GM23338 (cell line): ENCODE measurements around the gene LRMDA. TPM values are rescaled to one million over a fixed set of nuclear protein-coding genes. Genes with fewer than 3 reads are reported as not detected.

Experiments used
- ATAC-seq: fragments of 200-7000 bp; cut with Tn5 transposase; 3 replicates; pipeline ENCODE4 v1.9.1; 2020
- DNase-seq: peaks from one replicate; pipeline ENCODE4 v3.0.0-alpha.2; 2015; ENCODE audit warnings: low spot score
- H2AFZ ChIP-seq: fragments of 200-600 bp; sonication (generic); 2 replicates; pipeline ENCODE4 v1.8.0; 2016; ENCODE audit warnings: antibody characterized with exemption, mild to moderate bottlenecking, moderate library complexity
- H3F3A ChIP-seq: fragments of 200-600 bp; sonication (generic); replicated peaks from 2 replicates; pipeline ENCODE4 v1.8.0; 2017; ENCODE audit warnings: antibody characterized with exemption, mixed run types, low read depth
- H3K27ac ChIP-seq: fragments of 200-600 bp; sonication (generic); 2 replicates; pipeline ENCODE4 v1.6.1; 2016; ENCODE audit warnings: low read depth
- H3K27me3 ChIP-seq: fragments of 200-600 bp; sonication (generic); 2 replicates; pipeline ENCODE4 v1.8.0; 2016; ENCODE audit warnings: mild to moderate bottlenecking, mixed run types, moderate library complexity; ENCODE audit not compliant: insufficient read depth
- H3K36me3 ChIP-seq: fragments of 200-600 bp; sonication (generic); 2 replicates; pipeline ENCODE4 v1.8.0; 2016; ENCODE audit warnings: mild to moderate bottlenecking; ENCODE audit not compliant: insufficient read depth
- H3K4me1 ChIP-seq: fragments of 200-600 bp; sonication (generic); 2 replicates; pipeline ENCODE4 v1.8.0; 2016; ENCODE audit warnings: mild to moderate bottlenecking, moderate library complexity; ENCODE audit not compliant: insufficient read depth
- H3K4me2 ChIP-seq: fragments of 200-600 bp; sonication (generic); 2 replicates; pipeline ENCODE4 v1.7.1; 2017; ENCODE audit warnings: mixed run types
- H3K4me3 ChIP-seq: fragments of 200-600 bp; sonication (generic); 2 replicates; pipeline ENCODE4 v1.6.1; 2016; ENCODE audit warnings: mixed run types
- H3K79me2 ChIP-seq: fragments of 200-600 bp; sonication (generic); replicated peaks from 2 replicates; pipeline ENCODE4 v1.8.0; 2017; ENCODE audit warnings: mild to moderate bottlenecking; ENCODE audit not compliant: insufficient read depth
- H3K9me2 ChIP-seq: fragments of 200-600 bp; sonication (generic); 2 replicates; pipeline ENCODE4 v1.8.0; 2017; ENCODE audit not compliant: insufficient read depth
- H4K20me1 ChIP-seq: fragments of 200-600 bp; sonication (generic); replicated peaks from 2 replicates; pipeline ENCODE4 v1.8.0; 2017; ENCODE audit warnings: mild to moderate bottlenecking; ENCODE audit not compliant: insufficient read depth
- H3K27ac Mint-ChIP-seq: 2 replicates; pipeline ENCODE4 v1.8.0; 2020; ENCODE audit warnings: inconsistent platforms, mild to moderate bottlenecking, moderate library complexity, mixed read lengths
- H3K27me3 Mint-ChIP-seq: 3 replicates; pipeline ENCODE4 v1.8.0; 2022; ENCODE audit warnings: low read depth, mild to moderate bottlenecking, moderate library complexity, mixed read lengths, inconsistent platforms; ENCODE audit not compliant: insufficient read depth, poor library complexity
- H3K36me3 Mint-ChIP-seq: 3 replicates; pipeline ENCODE4 v1.8.0; 2021; ENCODE audit warnings: low read depth, mild to moderate bottlenecking, inconsistent platforms, moderate library complexity, mixed read lengths
- H3K4me1 Mint-ChIP-seq: 3 replicates; pipeline ENCODE4 v1.8.0; 2020; ENCODE audit warnings: mild to moderate bottlenecking, inconsistent platforms, mixed read lengths
- H3K4me3 Mint-ChIP-seq: 3 replicates; pipeline ENCODE4 v1.8.0; 2021; ENCODE audit warnings: moderate library complexity, mild to moderate bottlenecking, inconsistent platforms, mixed read lengths
- H3K9me3 Mint-ChIP-seq: 3 replicates; pipeline ENCODE4 v1.8.0; 2020; ENCODE audit warnings: moderate library complexity, mild to moderate bottlenecking, inconsistent platforms, mixed read lengths
- CREB1 ChIP-seq: fragments of 250-450 bp; sonication (Bioruptor Pico); IDR thresholded peaks from 2 replicates; pipeline ENCODE4 v1.5.0; 2020; ENCODE audit warnings: low read depth, mild to moderate bottlenecking, moderate library complexity
- EZH2 ChIP-seq: fragments of 200-600 bp; sonication (generic); IDR thresholded peaks from one replicate; pipeline ENCODE4 v1.8.0; 2017; ENCODE audit warnings: antibody characterized with exemption, mild to moderate bottlenecking, low read depth; ENCODE audit not compliant: unreplicated experiment
- POLR2AphosphoS5 ChIP-seq: IDR thresholded peaks from 2 replicates; pipeline ENCODE4 v1.6.1; 2016; ENCODE audit warnings: antibody characterized with exemption, low read depth
- polyA plus RNA-seq: library from polyadenylated mRNA; unstranded; fragments of >200 nt; fragmentation: Nextera tagmentation; extraction: Ambion mirVana; gene quantifications from 2 replicates; pipeline ENCODE4 v1.2.1, GENCODE V29; 2016
- total RNA-seq: library from RNA; depleted of rRNA; stranded (reverse); fragments of >200 nt; shearing (Covaris generic); gene quantifications from 2 replicates; pipeline ENCODE4 v1.2.3, GENCODE V29; 2014
- TF ChIP-seq, protein P1 (sequence below): IDR thresholded peaks from one replicate; pipeline ENCODE4 v1.6.1; 2018; ENCODE audit warnings: antibody characterized with exemption; ENCODE audit not compliant: unreplicated experiment
- TF ChIP-seq, protein P2 (sequence below), 2 experiments: fragments of 200-600 bp in 1 of 2; sonication (generic) in 1 of 2; conservative IDR thresholded peaks; 2 replicates each; pipeline versions ENCODE4 v1.5.1 to v1.6.1; 2016 to 2017; ENCODE audit warnings: antibody characterized with exemption in 2 of 2, low read depth in 2 of 2, mild to moderate bottlenecking in 2 of 2, moderate library complexity in 1 of 2
- TF ChIP-seq, protein P3 (sequence below): fragments of 250-450 bp; sonication (Bioruptor Pico); IDR thresholded peaks from 2 replicates; pipeline ENCODE4 v1.5.0; 2020; ENCODE audit warnings: mild to moderate bottlenecking, moderate library complexity

The LRMDA gene
- total and polyA plus RNA-seq, 2 experiments from 2014 or later: 0.90 to 1.8 TPM

DNA sequence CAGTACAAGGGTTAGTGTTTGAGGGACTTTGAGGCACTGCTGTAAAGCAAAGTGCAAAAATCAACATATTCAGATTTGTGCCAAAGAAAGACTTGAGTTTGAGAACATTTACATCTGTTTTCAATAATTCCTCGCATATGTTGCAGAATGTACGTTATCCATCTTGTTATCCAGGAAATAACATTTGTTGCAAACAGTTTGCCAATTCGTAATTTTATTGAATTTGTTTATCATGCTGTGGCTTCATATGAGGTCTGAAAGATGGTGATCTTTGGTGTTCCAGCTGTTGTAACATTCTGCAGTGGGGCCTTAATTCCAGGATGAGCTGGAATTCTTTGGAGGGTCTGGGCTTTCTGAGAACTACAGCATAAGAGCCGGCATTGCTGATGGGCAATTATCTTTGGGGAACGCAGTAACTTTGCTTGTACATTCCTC lies 396.2 kb downstream of the LRMDA start:
- H3F3A ChIP-seq: no peaks in the 10 kb centered on the region
- no peaks in the 10 kb centered on the region for H3K27me3 Mint-ChIP-seq
- no peaks in the 10 kb centered on the region for H3K36me3 ChIP-seq
- H3K79me2 ChIP-seq: no peaks in the 10 kb centered on the region
- H3K27ac ChIP-seq: no peak overlapping the region
- peaks cover 6% of the 10 kb centered on the region; the same call in 1 of the 3 replicates for H3K9me3 Mint-ChIP-seq
- H3K4me1 Mint-ChIP-seq: no peaks in the 10 kb centered on the region
- DNase-seq (no peak), ATAC-seq (no peak)
- no peak for TF ChIP-seq EZH2
- TF ChIP-seq, protein P1, sequence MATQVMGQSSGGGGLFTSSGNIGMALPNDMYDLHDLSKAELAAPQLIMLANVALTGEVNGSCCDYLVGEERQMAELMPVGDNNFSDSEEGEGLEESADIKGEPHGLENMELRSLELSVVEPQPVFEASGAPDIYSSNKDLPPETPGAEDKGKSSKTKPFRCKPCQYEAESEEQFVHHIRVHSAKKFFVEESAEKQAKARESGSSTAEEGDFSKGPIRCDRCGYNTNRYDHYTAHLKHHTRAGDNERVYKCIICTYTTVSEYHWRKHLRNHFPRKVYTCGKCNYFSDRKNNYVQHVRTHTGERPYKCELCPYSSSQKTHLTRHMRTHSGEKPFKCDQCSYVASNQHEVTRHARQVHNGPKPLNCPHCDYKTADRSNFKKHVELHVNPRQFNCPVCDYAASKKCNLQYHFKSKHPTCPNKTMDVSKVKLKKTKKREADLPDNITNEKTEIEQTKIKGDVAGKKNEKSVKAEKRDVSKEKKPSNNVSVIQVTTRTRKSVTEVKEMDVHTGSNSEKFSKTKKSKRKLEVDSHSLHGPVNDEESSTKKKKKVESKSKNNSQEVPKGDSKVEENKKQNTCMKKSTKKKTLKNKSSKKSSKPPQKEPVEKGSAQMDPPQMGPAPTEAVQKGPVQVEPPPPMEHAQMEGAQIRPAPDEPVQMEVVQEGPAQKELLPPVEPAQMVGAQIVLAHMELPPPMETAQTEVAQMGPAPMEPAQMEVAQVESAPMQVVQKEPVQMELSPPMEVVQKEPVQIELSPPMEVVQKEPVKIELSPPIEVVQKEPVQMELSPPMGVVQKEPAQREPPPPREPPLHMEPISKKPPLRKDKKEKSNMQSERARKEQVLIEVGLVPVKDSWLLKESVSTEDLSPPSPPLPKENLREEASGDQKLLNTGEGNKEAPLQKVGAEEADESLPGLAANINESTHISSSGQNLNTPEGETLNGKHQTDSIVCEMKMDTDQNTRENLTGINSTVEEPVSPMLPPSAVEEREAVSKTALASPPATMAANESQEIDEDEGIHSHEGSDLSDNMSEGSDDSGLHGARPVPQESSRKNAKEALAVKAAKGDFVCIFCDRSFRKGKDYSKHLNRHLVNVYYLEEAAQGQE: no peak
- TF ChIP-seq POLR2AphosphoS5: no peak
- no peak for TF ChIP-seq CREB1
- TF ChIP-seq, protein P2, sequence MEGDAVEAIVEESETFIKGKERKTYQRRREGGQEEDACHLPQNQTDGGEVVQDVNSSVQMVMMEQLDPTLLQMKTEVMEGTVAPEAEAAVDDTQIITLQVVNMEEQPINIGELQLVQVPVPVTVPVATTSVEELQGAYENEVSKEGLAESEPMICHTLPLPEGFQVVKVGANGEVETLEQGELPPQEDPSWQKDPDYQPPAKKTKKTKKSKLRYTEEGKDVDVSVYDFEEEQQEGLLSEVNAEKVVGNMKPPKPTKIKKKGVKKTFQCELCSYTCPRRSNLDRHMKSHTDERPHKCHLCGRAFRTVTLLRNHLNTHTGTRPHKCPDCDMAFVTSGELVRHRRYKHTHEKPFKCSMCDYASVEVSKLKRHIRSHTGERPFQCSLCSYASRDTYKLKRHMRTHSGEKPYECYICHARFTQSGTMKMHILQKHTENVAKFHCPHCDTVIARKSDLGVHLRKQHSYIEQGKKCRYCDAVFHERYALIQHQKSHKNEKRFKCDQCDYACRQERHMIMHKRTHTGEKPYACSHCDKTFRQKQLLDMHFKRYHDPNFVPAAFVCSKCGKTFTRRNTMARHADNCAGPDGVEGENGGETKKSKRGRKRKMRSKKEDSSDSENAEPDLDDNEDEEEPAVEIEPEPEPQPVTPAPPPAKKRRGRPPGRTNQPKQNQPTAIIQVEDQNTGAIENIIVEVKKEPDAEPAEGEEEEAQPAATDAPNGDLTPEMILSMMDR (conservative IDR thresholded peaks at IDR 0.05; ENCODE audit: low read depth in 2 of 2): no peak
- TF ChIP-seq, protein P3, sequence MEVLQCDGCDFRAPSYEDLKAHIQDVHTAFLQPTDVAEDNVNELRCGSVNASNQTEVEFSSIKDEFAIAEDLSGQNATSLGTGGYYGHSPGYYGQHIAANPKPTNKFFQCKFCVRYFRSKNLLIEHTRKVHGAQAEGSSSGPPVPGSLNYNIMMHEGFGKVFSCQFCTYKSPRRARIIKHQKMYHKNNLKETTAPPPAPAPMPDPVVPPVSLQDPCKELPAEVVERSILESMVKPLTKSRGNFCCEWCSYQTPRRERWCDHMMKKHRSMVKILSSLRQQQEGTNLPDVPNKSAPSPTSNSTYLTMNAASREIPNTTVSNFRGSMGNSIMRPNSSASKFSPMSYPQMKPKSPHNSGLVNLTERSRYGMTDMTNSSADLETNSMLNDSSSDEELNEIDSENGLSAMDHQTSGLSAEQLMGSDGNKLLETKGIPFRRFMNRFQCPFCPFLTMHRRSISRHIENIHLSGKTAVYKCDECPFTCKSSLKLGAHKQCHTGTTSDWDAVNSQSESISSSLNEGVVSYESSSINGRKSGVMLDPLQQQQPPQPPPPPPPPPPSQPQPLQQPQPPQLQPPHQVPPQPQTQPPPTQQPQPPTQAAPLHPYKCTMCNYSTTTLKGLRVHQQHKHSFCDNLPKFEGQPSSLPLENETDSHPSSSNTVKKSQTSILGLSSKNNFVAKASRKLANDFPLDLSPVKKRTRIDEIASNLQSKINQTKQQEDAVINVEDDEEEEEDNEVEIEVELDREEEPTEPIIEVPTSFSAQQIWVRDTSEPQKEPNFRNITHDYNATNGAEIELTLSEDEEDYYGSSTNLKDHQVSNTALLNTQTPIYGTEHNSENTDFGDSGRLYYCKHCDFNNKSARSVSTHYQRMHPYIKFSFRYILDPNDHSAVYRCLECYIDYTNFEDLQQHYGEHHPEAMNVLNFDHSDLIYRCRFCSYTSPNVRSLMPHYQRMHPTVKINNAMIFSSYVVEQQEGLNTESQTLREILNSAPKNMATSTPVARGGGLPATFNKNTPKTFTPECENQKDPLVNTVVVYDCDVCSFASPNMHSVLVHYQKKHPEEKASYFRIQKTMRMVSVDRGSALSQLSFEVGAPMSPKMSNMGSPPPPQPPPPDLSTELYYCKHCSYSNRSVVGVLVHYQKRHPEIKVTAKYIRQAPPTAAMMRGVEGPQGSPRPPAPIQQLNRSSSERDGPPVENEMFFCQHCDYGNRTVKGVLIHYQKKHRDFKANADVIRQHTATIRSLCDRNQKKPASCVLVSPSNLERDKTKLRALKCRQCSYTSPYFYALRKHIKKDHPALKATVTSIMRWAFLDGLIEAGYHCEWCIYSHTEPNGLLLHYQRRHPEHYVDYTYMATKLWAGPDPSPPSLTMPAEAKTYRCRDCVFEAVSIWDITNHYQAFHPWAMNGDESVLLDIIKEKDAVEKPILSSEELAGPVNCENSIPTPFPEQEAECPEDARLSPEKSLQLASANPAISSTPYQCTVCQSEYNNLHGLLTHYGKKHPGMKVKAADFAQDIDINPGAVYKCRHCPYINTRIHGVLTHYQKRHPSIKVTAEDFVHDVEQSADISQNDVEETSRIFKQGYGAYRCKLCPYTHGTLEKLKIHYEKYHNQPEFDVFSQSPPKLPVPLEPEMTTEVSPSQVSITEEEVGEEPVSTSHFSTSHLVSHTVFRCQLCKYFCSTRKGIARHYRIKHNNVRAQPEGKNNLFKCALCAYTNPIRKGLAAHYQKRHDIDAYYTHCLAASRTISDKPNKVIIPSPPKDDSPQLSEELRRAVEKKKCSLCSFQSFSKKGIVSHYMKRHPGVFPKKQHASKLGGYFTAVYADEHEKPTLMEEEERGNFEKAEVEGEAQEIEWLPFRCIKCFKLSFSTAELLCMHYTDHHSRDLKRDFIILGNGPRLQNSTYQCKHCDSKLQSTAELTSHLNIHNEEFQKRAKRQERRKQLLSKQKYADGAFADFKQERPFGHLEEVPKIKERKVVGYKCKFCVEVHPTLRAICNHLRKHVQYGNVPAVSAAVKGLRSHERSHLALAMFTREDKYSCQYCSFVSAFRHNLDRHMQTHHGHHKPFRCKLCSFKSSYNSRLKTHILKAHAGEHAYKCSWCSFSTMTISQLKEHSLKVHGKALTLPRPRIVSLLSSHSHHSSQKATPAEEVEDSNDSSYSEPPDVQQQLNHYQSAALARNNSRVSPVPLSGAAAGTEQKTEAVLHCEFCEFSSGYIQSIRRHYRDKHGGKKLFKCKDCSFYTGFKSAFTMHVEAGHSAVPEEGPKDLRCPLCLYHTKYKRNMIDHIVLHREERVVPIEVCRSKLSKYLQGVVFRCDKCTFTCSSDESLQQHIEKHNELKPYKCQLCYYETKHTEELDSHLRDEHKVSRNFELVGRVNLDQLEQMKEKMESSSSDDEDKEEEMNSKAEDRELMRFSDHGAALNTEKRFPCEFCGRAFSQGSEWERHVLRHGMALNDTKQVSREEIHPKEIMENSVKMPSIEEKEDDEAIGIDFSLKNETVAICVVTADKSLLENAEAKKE (CRISPR knock-in tag): no peak
- no peak overlapping the region for H3K27ac Mint-ChIP-seq
- no peak overlapping the region for H3K4me3 ChIP-seq
- H4K20me1 ChIP-seq: no peaks in the 10 kb centered on the region
- H3K4me1 ChIP-seq: no peaks in the 10 kb centered on the region
- H2AFZ ChIP-seq: no peak overlapping the region
- no peak overlapping the region for H3K4me3 Mint-ChIP-seq
- no peaks in the 10 kb centered on the region for H3K27me3 ChIP-seq
- peaks cover 25% of the 10 kb centered on the region; the same call in 1 of the 2 replicates for H3K9me2 ChIP-seq
- no peak overlapping the region for H3K4me2 ChIP-seq
- no peaks in the 10 kb centered on the region; the same call in 2 of the 3 replicates for H3K36me3 Mint-ChIP-seq
